Right ventricle myocardium inferior (tissue), 1 donor: ENCODE data around the gene FGF4. TPM values are rescaled to one million over a fixed set of nuclear protein-coding genes. Genes with fewer than 3 reads are reported as not detected.
A peak's percentile ranks its signal among the peaks of the same experiment; 100 is the strongest.

Experiments
- ATAC-seq: fragments of 200-7000 bp; cut with Tn5 transposase; one replicate; pipeline ENCODE4 v1.9.1; 2020; ENCODE audit warnings: mild to moderate bottlenecking, moderate library complexity
- DNase-seq: peaks from one replicate; pipeline ENCODE4 v3.0.0; 2021; ENCODE audit errors: missing footprints
- intact Hi-C: fragments of 100-400 bp; cut with DNase I; formaldehyde crosslinking; loops from one replicate; pipeline ENCODE4 v1.11.0; 2022
- total RNA-seq: library from RNA; stranded (reverse); fragmentation: NEBNext Ultra II Directional; extraction: Animal tissue kit (Norgen Biotek cat#: 25700); gene quantifications from one replicate; pipeline ENCODE4 v1.2.1, GENCODE V29; 2021
- donor health status: DM: no; HTN: yes; CAD: no; lungs with severe emphysema.

FGF4 gene
- total RNA-seq, 1 donor from 2014 or later: not detected

DNA sequence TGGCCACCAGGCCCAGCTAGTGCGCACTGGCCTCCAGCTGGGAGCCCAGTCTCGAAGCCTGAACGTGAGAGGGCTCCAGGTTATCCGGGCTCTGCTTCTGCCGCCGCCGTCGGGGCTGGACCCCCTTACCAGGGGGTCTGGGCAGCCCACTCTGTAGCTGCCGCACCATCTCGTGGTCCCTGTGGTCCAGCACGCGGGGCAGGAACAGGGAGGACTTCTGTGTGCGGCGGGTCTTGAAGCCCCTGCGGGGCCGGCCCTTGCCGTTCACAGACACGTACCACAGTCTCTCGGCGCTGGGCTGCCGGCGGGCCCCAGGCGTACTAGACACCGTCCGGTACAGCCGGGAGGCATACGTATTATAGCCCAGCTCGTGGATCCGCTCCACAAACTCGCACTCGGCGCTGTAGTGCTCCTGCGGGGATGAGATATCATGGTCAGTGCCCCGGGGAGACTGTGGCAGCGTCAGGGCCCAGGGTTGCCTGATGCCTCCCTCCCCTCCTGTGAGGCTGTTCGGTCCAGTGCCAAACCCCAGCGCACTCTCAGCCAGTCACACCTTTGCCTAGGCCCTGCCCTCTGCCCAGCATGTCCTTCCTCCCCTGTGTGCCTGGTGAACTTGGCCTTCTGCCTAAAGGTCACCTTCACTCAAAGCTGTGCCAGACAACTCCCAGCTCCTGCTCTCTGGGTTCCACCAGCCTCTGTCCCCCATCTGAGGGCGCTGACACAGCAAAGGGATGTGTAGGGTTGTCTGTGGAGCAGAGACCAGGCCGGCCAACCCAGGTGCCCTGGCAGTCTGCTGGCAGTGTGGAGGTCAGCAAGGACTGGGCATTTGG lies 35.4 kb upstream of the FGF4 start:
- peak; percentile 58 for DNase-seq
- ATAC-seq: peak; percentile 17
- intact Hi-C loops: no loop called here

DNA sequence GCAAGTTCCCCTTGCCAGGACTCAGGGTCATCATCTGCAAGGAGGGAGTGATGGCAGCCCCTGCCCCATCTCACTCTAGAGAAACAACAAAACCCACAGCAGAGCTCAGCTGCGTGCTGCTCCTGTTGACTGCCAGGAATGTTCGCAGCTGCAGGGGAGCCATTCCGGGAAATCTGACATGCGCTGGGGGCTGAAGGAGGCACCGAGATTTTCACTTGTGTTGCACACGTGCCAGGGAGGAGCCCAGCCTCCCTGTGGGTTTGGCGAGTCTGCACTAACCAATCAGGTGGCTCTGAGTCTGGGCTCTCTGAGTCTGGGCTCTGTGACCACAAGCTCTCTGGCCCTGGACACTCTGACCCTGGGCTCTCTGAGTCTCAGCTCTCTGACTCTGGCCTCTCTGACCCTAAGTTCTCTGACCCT lies 33.5 kb upstream of the FGF4 start:
- no peak for ATAC-seq
- DNase-seq: no peak
- intact Hi-C loops: loop anchor here (10.0 kb wide), 1 partner anchor 124 kb away; no protein-coding TSS in a partner anchor

DNA sequence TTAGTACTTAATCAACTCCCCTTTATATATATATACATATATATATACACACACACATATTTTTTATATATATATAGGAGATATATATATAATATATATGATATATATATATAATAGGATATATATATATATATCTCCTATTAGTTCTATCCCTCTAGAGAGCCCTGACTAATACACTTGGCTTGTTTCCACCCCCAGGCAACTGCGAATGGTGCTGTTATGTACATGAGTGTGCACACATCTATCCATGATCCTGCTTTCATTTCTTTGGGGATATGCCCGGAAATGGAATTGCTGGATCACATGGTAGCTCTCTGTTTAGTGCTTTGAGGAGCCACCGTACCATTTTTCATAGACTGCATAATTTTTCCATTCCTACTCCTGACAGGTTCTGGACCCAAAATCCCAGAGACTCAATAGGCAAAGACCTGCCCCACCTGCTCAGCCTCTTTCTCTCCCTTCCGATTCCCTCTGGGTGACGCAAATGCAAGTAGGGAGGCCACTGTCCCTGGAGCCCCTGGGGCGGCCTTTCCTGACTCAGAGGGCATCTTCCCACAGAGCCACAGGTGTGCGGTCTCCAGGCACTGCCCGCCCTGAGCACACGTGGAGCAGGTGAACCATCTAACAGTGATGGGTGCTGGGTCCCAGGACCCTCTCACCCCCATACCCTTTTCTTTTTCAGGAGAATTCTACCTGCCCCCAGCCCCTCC lies 32.1 kb upstream of the FGF4 start:
- intact Hi-C loops: loop anchor here (10.0 kb wide), 1 partner anchor 122 kb away; no protein-coding TSS in a partner anchor
- no peak for ATAC-seq
- DNase-seq: no peak

DNA sequence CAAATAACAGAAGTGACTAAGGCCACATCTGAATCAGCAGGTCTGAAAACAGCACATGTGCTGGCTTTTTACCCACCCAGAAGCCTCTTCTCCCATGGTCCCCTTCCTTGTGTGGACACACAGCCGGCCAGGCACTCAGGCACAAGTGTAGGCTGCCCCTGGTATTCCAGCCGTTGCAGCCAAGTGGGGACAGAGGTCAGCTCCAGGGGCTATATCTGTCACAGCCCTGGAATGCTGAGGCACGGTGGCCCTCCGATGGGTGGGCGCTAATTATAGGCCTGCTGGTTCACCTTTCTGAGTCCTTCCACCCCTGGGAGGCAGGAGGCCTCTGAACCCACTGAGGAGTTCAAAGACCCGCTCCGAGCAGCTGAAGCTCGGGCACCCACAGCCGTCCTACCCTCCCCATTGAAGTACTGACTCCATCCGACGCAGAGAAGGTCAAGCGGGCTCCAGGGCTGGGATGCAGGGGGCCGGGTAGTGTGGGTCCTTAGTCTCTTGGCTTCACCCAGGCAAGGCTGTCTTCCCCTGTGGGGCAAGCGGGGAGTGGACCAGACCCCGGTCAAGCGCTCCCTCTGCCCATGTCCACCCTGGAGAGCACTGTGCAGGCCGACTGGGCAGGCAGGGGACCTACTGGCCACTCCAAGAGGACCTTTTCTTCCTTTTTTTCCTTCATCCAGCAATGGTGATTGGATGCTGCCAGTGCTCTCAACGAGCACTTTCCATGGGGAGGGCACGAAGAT lies 29.8 kb upstream of the FGF4 start:
- ATAC-seq: peak; percentile 88
- intact Hi-C loops: loop anchor here (10.0 kb wide), 1 partner anchor 120 kb away; no protein-coding TSS in a partner anchor
- DNase-seq: no peak

DNA sequence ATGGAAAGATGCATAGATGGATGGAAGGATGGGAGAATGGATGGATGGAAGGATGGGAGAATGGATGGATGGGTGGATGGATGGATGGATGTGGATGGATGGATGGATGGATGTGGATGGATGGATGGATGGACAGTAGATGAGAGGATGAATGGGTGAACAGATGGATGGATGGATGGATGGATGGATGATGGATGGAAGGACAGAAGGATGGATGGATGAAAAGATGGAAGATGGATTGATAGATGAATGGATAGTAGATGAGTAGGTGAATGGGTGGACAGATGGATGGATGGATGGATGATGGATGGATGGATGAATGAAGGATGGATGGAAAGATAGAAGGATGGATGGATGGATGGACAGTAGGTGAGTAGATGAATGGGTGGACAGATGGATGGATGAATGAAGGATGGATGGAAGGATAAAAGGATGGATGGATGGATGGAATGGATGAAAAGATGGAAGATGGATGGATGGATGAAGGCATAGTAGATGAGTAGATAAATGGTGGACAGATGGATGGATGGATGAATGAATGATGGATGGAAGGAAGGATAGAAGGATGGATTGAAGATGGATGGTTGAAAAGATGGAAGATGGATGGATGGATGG lies 28.6 kb upstream of the FGF4 start:
- ATAC-seq: no peak
- DNase-seq: no peak
- intact Hi-C loops: loop anchor here (10.0 kb wide), 1 partner anchor 119 kb away; no protein-coding TSS in a partner anchor

DNA sequence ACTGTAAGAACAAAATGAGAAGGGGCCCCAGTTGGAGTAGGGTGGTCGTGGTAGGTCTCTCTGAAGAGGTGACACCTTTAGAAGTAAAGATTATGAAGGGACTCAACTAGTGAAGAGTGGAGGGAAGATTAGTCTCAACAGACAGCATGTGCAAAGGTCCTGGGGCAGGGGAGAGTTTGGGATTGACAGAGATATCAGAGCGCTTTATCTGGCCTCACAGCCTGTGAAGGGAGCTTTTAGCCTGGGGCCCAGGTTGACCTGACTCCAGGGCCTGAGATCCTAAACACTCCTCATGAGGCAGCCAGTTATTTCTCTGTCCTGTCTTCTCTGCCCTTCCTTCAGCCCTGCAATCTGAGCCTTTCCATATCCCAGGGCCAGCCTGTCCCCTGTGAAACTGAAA lies 27.9 kb upstream of the FGF4 start:
- no peak for DNase-seq
- no peak for ATAC-seq
- intact Hi-C loops: loop anchor here (10.0 kb wide), 1 partner anchor 118 kb away; no protein-coding TSS in a partner anchor

DNA sequence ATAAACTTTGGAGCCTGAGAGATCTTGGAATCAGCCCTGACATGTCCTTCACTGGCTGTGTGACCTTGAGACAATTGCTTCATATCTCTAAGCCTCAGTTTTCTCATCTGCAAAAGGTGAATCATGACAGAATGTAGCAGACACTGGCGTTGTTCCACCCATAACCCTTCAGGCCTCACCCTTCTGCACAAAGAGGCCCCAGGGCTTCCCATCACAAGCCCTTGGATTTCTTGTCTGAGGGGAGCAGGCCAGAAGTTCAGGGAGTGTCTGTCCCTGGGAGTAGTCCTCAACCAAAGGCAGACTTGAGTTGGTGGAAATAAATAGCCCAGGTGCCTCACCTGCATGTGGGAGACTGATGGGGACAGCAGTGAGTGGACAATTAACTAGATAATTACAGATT lies 27.4 kb upstream of the FGF4 start:
- no peak for DNase-seq
- intact Hi-C loops: loop anchor here (10.0 kb wide), 1 partner anchor 118 kb away; no protein-coding TSS in a partner anchor
- ATAC-seq: no peak

DNA sequence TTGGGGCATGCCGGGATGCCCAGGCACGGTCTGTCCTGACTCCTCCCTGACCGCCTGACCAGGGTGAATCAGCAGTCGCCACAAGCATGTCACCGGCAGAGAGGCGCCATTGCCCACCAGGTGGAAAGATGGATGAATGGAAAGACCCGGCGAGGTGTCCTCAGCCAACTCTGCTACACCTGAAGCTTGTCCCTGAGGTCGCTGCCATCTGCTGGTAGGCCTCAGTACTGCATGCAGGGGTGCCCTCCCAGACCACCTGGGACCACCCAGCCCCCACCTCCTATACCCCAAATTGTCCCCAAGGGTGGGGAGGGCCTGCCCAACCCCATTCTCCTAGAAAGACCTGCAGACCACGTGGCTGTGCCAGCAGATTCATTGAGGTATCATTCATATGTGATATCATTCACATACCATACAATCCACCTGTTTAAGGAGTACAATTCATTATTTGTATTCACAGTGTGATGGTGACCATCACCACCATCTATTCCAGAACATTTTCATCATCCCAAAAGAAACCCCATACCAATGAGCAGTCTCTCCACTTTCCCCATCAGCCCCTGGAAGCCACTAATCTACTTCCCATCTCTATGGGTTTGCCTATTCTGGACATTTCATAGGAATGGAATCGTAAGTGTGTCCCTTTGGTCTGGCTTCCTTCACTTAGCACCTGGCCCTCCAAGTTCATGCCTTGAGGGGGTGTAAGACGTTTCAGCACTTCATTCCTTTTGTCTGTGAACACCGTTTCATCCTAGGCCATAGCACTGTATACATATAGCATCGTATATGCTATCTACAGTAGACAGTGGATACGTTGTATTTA lies 26.6 kb upstream of the FGF4 start:
- ATAC-seq: no peak
- intact Hi-C loops: loop anchor here (10.0 kb wide), 1 partner anchor 117 kb away; no protein-coding TSS in a partner anchor

DNA sequence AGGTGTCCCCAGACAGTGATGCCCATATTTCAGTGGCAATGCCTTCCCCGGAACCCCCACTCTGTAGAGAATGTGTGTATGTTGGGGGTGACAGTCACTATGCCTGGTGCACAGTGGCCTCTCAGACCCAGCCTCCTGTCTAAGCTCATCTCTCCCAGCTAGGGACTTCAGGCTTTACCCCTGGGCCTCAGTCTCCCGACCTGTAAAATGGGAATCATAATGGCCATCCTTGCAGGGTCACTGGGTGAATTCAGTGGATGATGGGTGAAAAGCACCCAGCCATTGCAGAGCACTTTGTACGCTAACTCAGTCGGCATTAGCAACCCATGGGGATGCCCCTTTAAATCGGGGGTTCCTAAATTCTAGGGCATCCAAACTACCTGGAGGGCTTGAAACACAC lies 25.1 kb upstream of the FGF4 start:
- intact Hi-C loops: loop anchor here (10.0 kb wide), 1 partner anchor 115 kb away; no protein-coding TSS in a partner anchor

More for the DNA sequence above, 26.6 kb upstream of the FGF4 start:
- DNase-seq: no peak

DNA sequence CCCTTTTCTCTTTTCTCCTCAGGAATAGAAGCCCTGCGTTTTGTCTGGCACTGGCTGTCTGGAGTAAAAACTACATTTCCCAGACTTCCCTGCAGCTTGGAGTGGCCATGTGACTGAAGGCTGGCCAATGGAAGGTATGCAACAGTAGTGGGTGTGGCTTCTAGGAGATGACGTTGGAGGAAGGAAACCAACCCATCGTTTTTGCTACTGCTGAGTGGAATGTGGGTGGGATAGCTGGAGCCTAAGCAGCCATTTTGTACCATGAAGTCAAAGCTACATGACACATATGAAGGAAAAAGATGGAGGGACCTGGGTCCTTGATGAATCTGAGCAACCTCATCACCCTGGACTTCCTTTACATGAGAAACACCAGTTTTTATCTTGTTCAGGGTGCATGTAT lies 24.4 kb upstream of the FGF4 start:
- ATAC-seq (no peak), DNase-seq (no peak)
- intact Hi-C loops: no loop called here

More for the DNA sequence above, 25.1 kb upstream of the FGF4 start:
- ATAC-seq: no peak
- DNase-seq: no peak

DNA sequence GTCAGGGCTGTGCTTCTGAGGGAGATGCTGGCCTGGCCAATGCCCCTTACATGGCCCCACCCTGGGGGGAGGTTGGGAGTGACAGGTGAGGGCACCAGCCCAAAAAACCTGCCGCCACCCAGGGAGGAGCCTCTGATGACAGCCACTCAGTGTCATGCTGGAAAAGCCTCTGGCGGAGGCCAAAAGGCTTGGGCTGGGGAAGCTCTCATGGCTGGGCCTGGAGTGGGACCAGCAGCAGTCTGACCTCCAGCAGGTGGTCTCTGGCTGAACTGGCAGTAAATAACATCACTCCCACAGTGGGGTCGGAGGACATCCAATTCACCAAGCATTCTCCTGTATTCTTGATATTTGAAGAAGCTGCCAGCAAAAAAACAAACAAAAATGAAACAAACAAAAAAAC lies 24.0 kb upstream of the FGF4 start:
- DNase-seq (no peak), ATAC-seq (no peak)
- intact Hi-C loops: no loop called here

DNA sequence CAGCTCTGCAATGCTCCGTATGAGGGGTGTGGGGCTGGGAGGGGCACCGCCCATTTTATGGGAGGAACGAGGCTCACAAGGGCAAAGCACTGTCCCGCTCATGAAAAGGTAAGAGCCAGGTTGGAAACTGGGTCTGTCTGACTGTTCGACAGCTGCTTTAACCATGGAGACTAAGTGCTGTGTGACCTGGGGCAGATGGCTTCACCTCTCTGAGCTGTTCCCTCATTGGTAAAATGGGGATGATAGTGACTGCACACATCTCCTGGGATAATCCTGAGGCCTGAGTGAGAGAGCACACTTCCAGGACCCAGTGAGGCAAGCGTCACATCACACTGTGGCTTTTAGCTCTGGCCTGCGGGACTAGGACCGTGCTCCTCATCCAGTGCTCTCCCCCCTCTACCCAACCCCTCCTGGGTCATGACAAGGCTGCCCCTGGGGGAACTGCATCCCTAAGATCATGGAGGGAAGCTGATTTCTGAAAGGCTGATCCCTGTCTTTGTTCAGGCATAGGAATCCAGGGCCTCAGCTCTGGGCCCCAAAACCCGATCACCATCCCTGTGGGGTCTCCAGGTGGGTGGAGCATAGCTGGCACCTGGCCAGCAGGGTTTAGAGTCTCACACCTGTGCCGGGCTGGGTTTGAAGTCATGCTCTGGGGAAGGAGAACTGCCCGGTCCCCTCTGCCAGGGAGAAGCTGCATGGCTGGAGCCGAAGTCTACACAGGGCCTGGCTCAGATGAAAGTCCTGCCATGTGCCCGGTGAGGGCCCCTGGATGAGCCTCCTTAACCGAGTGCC lies 22.8 kb upstream of the FGF4 start:
- ATAC-seq (no peak), DNase-seq (no peak)
- intact Hi-C loops: no loop called here

DNA sequence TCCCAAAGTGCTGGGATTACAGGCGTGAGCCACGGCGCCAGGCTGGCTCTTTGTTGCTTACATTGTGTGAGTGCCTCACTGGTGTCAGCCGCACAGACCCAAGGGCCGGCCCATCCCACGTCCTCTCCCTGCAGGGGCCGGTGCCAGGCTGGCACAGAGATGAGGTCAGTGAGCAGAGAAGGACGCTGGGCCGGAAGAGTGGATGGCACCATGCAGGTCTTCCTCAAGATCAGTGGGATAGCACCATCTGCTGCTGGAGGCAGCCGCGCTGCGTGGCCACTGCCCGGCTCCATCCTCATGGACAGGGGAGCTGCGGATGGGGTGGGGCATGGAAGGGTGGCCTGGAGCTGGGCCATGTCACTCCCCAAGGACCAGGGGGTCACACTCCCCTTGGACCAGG lies 22.0 kb upstream of the FGF4 start:
- intact Hi-C loops: no loop called here
- DNase-seq: no peak
- peak; percentile 41 for ATAC-seq

DNA sequence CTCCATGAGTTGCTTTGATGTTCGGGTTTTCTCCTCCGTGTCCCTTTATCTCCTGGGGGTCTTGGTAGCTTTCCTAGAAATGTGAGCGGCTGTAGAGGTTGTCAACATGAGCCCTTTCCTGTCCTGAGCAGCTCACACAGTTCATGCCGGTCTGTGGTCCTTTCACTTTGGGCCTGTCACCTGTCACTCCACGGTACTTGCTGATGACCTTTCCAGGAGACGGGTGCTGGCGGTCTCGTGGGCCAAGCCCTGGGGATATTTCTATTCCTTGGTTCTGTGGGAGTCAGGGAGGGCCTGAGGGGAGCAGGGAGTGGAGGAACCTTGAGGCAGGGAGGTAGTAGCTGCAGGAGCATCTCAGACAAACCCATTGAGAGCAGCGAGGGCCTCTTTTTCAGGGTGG lies 20.9 kb upstream of the FGF4 start:
- no peak for DNase-seq
- intact Hi-C loops: no loop called here
- no peak for ATAC-seq

DNA sequence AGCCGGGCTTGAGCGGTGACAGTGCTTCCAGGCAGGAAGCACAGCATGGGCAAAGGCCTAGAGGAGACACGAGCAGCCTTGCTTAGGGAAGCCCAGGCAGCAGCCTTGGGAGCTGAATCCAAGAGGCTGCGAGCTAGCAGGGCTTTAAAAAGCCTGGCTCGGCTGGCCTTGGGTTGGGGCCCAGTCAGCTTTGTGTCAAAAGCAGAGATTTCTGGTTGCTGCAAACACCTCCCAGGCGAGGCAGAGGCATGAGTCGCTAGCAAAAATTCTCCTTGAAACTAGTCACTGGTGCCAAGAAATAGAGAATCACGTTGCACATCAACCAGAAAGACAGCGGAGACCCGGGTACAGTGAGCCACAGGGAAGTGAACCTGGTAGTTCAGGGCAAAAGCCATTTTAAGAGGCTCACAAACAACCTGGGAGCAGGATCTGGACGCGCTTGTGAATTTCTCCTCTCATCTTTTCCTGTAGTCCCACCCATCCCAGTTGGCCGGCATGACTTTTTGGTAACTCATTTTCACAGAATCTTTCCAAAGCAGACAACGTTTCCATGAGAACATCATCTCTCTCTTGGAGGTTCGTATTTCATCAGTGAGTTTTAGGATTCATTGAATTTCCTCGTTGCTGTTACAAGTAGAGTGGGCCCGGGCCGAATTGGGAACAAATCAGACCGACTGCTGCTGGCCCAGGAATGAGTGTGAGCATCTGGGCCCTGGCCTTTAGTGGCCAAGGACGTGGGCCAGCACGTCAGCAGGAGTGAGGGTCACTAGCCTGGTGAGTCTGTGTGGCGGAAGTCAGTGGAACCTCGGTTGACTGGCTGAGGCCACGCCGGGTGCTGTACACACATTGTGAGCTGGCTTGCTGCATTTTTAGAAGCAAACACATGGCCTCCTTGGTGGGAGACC lies 16.4 kb upstream of the FGF4 start:
- ATAC-seq (no peak), DNase-seq (no peak)
- intact Hi-C loops: no loop called here

DNA sequence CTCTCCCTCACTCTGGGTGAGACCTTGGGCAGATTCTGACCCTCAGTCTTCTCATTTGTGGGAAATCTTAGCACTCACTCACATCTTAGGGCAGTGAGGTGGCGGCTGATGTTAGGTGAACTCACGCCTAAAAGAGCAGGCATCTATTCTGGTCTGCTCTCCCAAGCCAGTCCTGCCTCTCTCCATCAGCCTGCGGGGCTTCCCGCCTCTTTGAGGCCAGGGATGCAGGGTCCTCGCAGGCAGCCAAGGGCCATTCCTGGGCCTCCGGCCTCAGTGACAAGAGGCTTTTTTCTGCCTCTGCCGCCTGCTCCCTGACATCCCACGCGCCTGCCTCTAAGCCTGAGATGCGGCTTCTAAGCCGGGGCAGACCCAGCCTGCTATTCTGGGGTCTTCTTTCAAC lies 13.8 kb upstream of the FGF4 start:
- intact Hi-C loops: no loop called here
- DNase-seq: no peak
- ATAC-seq: no peak
